ENCODE data around the gene ZFYVE28. TPM values are rescaled to one million over a fixed set of nuclear protein-coding genes. Genes with fewer than 3 reads are reported as not detected.
"Not testable (repeated sequence)": the region's sequence is repeated elsewhere in the genome, so short reads cannot be mapped to it uniquely, and the experiment has no call there.

Gene ZFYVE28
- total RNA-seq, 1 donor from 2014 or later: 5.1 TPM

- Mint-ChIP-seq H3K36me3 (ENCODE audit: low read depth) (no peaks in the 10 kb centered on the region), H3K4me3 (no peak overlapping the region), H3K4me1 (ENCODE audit: low read depth) (no peaks in the 10 kb centered on the region), H3K27me3 (ENCODE audit: insufficient read depth) (peaks cover 3% of the 10 kb centered on the region), H3K9me3 (no peaks in the 10 kb centered on the region), H3K27ac (no peak overlapping the region)
- intact Hi-C loops (cut with micrococcal nuclease): no loop called here
- no peak for DNase-seq (ENCODE audit: low spot score)
Observed at GRCh38 chr4:2385516-2385915, 32.9 kb downstream of the ZFYVE28 start.

GRCh38 chr4:2384245-2384644 is 34.2 kb downstream of the ZFYVE28 start:
- Mint-ChIP-seq H3K4me1 (ENCODE audit: low read depth) (no peaks in the 10 kb centered on the region), H3K36me3 (ENCODE audit: low read depth) (no peaks in the 10 kb centered on the region), H3K4me3 (no peak overlapping the region), H3K9me3 (no peaks in the 10 kb centered on the region), H3K27ac (no peak overlapping the region), H3K27me3 (ENCODE audit: insufficient read depth) (peaks cover 3% of the 10 kb centered on the region)
- no peak for DNase-seq (ENCODE audit: low spot score)
- intact Hi-C loops (cut with micrococcal nuclease): no loop called here

GRCh38 chr4:2383760-2384159 is 34.7 kb downstream of the ZFYVE28 start:
- intact Hi-C loops (cut with micrococcal nuclease): no loop called here
- Mint-ChIP-seq H3K27me3 (ENCODE audit: insufficient read depth) (peaks cover 3% of the 10 kb centered on the region), H3K4me1 (ENCODE audit: low read depth) (no peaks in the 10 kb centered on the region), H3K27ac (no peak overlapping the region), H3K4me3 (no peak overlapping the region), H3K9me3 (no peaks in the 10 kb centered on the region), H3K36me3 (ENCODE audit: low read depth) (no peaks in the 10 kb centered on the region)
- DNase-seq (ENCODE audit: low spot score): no peak

- DNase-seq (ENCODE audit: low spot score); H3K36me3 Mint-ChIP-seq (ENCODE audit: low read depth); H3K4me3 Mint-ChIP-seq; H3K4me1 Mint-ChIP-seq (ENCODE audit: low read depth); H3K27me3 Mint-ChIP-seq (ENCODE audit: insufficient read depth); H3K27ac Mint-ChIP-seq; H3K9me3 Mint-ChIP-seq; intact Hi-C loops (cut with micrococcal nuclease): not testable (repeated sequence)
Observed at GRCh38 chr4:2383220-2383631, 35.2 kb downstream of the ZFYVE28 start.

GRCh38 chr4:2382769-2383202 is 35.7 kb downstream of the ZFYVE28 start:
- H3K27ac Mint-ChIP-seq; intact Hi-C loops (cut with micrococcal nuclease); DNase-seq (ENCODE audit: low spot score); H3K27me3 Mint-ChIP-seq (ENCODE audit: insufficient read depth); H3K4me3 Mint-ChIP-seq; H3K9me3 Mint-ChIP-seq; H3K4me1 Mint-ChIP-seq (ENCODE audit: low read depth); H3K36me3 Mint-ChIP-seq (ENCODE audit: low read depth): not testable (repeated sequence)

DNA sequence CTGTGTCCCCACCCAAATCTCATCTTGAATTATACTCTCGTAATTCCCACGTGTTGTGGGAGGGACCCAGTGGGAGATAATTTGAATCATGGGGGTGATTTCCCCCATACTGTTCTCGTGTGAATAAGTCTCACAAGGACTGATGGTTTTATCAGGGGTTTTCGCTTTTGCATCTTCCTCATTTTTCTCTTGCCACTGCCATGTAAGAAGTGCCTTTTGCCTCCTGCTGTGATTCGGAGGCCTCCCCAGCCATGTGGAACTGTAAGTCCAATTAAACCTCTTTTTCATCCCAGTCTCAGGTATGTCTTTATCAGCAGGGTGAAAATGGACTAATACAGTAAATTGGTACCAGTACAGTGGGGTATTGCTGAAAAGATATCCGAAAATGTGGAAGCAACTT is 37.9 kb downstream of the ZFYVE28 start:
- DNase-seq (ENCODE audit: low spot score); intact Hi-C loops (cut with micrococcal nuclease); H3K9me3 Mint-ChIP-seq: not testable (repeated sequence)

DNA sequence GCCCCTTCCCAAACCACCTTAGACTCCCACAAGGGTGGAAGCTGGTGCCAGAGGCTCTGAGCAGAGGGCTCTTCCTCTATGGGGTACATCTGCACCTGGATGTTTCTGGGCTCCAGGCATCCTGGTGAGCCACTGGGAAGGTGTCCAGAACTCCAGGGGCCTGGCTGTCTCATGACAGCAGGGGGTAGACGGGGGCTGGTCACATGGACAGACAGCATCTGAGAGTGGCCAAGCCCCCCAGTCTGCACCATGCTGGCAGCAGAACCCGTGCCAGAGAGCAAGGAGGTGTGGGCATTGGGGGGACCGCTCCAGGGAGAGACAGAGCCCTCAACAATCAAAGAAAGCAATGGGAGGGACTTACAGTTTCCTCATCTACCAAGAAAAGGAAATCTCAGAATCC is 39.5 kb downstream of the ZFYVE28 start:
- Mint-ChIP-seq H3K27me3 (ENCODE audit: insufficient read depth) (peaks cover 3% of the 10 kb centered on the region), H3K27ac (no peak overlapping the region), H3K36me3 (ENCODE audit: low read depth) (no peaks in the 10 kb centered on the region), H3K9me3 (no peaks in the 10 kb centered on the region), H3K4me3 (no peak overlapping the region), H3K4me1 (ENCODE audit: low read depth) (no peaks in the 10 kb centered on the region)
- DNase-seq (ENCODE audit: low spot score): no peak
- intact Hi-C loops (cut with micrococcal nuclease): no loop called here

More for the DNA sequence above, 37.9 kb downstream of the ZFYVE28 start:
- H3K36me3 Mint-ChIP-seq (ENCODE audit: low read depth); H3K4me3 Mint-ChIP-seq; H3K27me3 Mint-ChIP-seq (ENCODE audit: insufficient read depth); H3K27ac Mint-ChIP-seq; H3K4me1 Mint-ChIP-seq (ENCODE audit: low read depth): not testable (repeated sequence)

DNA sequence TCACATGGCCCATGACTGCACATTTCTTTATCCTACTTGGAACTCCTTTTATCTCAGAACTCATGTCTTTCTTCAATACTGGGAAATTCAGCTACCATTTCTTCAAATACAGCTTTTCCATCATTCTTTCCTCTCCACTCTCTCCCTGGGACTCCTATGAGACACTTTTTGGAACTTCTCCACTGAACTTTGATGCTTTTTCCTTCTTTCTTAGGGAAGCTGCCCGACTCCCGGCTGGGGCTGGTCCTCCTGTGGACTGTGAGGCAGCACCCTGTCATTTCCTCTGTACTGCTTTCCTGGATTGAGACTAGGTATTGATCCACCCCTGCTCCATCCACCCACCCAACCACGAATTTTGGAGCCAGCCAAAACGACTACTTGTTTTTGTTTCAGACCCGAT is 40.0 kb downstream of the ZFYVE28 start:
- peaks cover 3% of the 10 kb centered on the region for H3K27me3 Mint-ChIP-seq (ENCODE audit: insufficient read depth)
- intact Hi-C loops (cut with micrococcal nuclease): no loop called here
- no peak overlapping the region for H3K4me3 Mint-ChIP-seq
- no peaks in the 10 kb centered on the region for H3K9me3 Mint-ChIP-seq
- no peak for DNase-seq (ENCODE audit: low spot score)
- H3K27ac Mint-ChIP-seq: no peak overlapping the region
- H3K4me1 Mint-ChIP-seq (ENCODE audit: low read depth): no peaks in the 10 kb centered on the region
- no peaks in the 10 kb centered on the region for H3K36me3 Mint-ChIP-seq (ENCODE audit: low read depth)

DNA sequence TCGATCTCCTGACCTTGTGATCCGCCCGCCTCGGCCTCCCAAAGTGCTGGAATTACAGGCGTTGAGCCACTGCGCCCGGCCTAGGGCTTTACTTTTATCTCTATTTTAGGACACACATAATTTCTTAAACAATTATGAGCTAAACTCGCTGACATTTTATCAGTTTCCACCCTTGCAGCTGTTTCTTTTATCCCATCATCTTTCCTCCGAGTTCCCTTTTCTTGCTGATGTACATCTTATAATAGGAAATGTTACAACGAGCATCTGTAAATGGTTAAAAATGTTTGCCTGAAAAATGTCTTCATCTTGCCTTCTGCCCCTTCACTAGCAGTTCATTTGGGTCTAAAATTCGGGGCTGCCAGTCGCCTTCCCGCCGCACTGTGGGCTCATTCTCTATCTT is 41.2 kb downstream of the ZFYVE28 start:
- DNase-seq (ENCODE audit: low spot score): no peak
- no peak overlapping the region for H3K4me3 Mint-ChIP-seq
- no peaks in the 10 kb centered on the region for H3K9me3 Mint-ChIP-seq
- no peak overlapping the region for H3K27ac Mint-ChIP-seq
- H3K36me3 Mint-ChIP-seq (ENCODE audit: low read depth): no peaks in the 10 kb centered on the region
- H3K4me1 Mint-ChIP-seq (ENCODE audit: low read depth): no peaks in the 10 kb centered on the region
- intact Hi-C loops (cut with micrococcal nuclease): no loop called here
- H3K27me3 Mint-ChIP-seq (ENCODE audit: insufficient read depth): peaks cover 3% of the 10 kb centered on the region

GRCh38 chr4:2375427-2375826 is 43.0 kb downstream of the ZFYVE28 start:
- H3K27ac Mint-ChIP-seq: no peak overlapping the region
- intact Hi-C loops (cut with micrococcal nuclease): no loop called here
- H3K4me1 Mint-ChIP-seq (ENCODE audit: low read depth): no peaks in the 10 kb centered on the region
- no peaks in the 10 kb centered on the region for H3K36me3 Mint-ChIP-seq (ENCODE audit: low read depth)
- no peak overlapping the region for H3K4me3 Mint-ChIP-seq
- H3K27me3 Mint-ChIP-seq (ENCODE audit: insufficient read depth): no peaks in the 10 kb centered on the region
- no peaks in the 10 kb centered on the region for H3K9me3 Mint-ChIP-seq
- no peak for DNase-seq (ENCODE audit: low spot score)

DNA sequence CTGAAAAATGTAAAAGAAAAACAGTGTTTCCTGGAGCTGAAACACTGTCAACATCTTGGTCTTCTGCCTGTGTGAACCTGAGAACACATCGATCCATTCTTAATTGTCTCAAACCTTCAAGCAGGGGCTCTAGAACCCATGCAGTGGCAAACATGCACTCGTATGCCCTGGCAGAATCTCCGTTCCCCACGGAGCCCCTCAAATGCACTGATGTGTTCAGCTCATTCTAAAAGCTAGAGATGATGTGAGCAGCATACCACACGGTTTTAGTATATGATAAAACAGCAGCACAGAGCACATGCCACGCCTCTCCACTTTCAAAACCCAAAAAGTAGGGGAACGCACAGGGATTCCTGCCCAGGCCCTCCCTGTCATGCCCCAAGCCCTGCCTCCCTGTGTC is 44.9 kb downstream of the ZFYVE28 start:
- no peaks in the 10 kb centered on the region for H3K36me3 Mint-ChIP-seq (ENCODE audit: low read depth)
- peaks cover 9% of the 10 kb centered on the region for H3K9me3 Mint-ChIP-seq
- no peak overlapping the region for H3K27ac Mint-ChIP-seq
- intact Hi-C loops (cut with micrococcal nuclease): no loop called here
- no peaks in the 10 kb centered on the region for H3K4me1 Mint-ChIP-seq (ENCODE audit: low read depth)
- no peaks in the 10 kb centered on the region for H3K27me3 Mint-ChIP-seq (ENCODE audit: insufficient read depth)
- H3K4me3 Mint-ChIP-seq: no peak overlapping the region
- DNase-seq (ENCODE audit: low spot score): no peak

- Mint-ChIP-seq H3K4me3 (no peak overlapping the region), H3K9me3 (peaks cover 9% of the 10 kb centered on the region), H3K4me1 (ENCODE audit: low read depth) (no peaks in the 10 kb centered on the region), H3K27ac (no peak overlapping the region), H3K36me3 (ENCODE audit: low read depth) (no peaks in the 10 kb centered on the region), H3K27me3 (ENCODE audit: insufficient read depth) (no peaks in the 10 kb centered on the region)
- intact Hi-C loops (cut with micrococcal nuclease): no loop called here
- no peak for DNase-seq (ENCODE audit: low spot score)
Observed at GRCh38 chr4:2372488-2373030, 45.9 kb downstream of the ZFYVE28 start.

DNA sequence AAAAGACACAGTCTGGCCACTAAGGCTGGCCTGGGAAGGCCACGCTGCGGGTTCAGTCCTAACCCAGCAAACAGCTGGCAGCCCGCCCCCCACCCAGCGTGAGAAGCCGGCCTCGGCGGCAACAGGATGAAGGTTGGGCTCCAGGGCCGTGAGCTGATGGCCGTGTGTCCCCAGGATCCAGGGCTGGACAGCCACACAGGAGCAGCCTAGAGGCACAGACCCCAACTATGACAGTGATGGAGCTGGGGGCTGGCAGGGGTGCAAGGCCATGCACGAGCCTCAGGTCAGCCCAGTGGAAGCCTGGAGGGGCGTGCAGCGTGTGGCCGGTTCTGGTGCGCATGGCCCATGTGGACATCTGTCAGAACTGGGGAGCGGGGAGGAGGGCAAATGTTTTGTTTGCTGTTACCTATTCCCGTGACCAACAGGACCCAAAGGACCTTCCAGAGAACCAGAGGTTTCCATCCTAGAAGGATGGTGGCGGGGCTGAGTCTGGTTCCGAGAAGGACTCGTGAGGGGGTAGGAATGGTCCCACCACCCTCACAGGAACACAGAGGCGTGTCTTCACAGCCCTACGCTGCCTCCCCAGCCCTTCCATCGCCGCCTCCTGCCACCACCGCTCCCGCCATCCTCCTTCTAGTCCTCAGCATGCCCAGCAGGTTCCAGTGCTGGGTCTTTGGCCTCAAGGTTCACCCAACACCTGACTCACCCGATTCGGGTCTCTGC is 46.5 kb downstream of the ZFYVE28 start:
- Mint-ChIP-seq H3K36me3 (ENCODE audit: low read depth) (no peaks in the 10 kb centered on the region), H3K27me3 (ENCODE audit: insufficient read depth) (no peaks in the 10 kb centered on the region), H3K4me3 (no peak overlapping the region), H3K4me1 (ENCODE audit: low read depth) (no peaks in the 10 kb centered on the region), H3K9me3 (peaks cover 9% of the 10 kb centered on the region), H3K27ac (no peak overlapping the region)
- DNase-seq (ENCODE audit: low spot score): no peak
- intact Hi-C loops (cut with micrococcal nuclease): no loop called here

Data from activated T-helper 1 cell treated with anti-CD3 and anti-CD28 coated beads, Interleukin-12 subunit alpha, Interleukin-12 subunit beta, Interleukin-2, Interleukin-4 antibody, amounts not matched to agents 30 ng/mL and 10 ng/mL and 1 ng/mL, durations not matched to agents 14 hours and 24 hours and 36 hours (primary cell).